HG02884 (cell line): ENCODE results near the gene CMPK2.
"Not testable (repeated sequence)": the region's sequence is repeated elsewhere in the genome, so short reads cannot be mapped to it uniquely, and the experiment has no call there.

Experiments
- ATAC-seq: cut with Tn5 transposase; IDR thresholded peaks from one replicate; pipeline ENCODE4 v1.9.1; 2021; ENCODE audit warnings: mild to moderate bottlenecking, moderate library complexity; ENCODE audit not compliant: unreplicated experiment

The CMPK2 gene

DNA sequence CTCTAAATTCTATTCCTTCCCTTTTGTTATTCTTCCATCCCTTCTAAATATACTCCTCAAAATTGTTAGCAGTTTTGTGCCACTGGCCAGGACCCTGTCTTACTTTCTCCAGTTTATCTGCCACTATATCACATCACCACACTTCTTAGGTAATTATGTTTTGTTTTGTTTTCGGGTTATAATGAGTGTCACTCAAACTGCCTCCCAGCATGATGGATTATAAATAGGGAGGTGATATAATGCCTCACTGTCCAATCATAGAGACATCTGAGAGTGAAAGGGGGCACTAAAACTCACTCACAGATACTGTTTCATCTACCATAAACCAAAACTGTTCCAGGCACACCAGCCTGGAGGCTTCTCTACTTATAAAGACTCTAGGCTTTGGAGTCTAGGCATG is 15.3 kb upstream of the CMPK2 start:
- no peak for ATAC-seq

DNA sequence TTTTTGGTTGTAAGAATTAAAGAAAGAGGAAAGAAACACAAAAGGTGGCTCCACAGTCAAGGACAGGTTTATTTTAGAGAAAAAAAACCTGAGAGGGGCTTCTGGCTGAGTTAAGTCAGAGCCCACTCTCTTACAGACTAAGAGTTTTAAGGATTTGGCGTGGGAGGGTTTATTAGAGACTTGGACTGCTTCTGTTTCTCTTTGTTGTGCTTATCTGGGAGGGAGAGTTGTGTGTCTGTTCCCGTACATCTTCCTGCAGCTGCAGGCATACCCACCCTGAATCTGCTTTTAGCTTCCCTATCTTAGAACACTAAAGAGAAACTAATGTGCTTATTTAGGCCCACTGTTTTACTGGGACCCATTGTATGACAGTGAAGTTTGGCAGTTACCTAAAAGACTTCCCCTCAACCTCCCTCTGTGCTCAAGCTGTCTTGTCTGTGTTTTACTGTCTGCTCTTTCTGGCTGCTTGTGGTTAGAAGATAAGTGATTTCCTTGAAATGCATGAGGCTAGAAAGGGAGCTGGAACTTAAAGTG is 14.6 kb upstream of the CMPK2 start:
- no peak for ATAC-seq

DNA sequence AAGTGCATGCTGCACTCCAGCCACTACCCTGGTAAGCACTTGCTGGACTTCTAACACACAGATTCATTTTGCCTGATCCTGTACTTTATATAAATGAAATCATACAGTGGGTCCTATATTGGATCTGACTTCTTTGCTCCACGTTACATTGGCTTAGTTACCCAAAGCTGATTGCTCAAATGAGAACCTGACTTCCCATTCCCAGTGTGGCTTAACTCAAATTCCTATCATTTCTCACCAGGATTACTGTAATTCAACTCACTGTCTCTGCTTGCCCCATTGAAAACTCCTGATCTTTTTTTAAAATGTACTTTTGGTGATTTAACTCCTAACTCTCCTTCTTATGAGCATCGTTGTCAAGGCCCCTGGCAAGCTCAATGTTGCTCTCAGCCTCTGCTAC is 13.3 kb upstream of the CMPK2 start:
- ATAC-seq = no peak

DNA sequence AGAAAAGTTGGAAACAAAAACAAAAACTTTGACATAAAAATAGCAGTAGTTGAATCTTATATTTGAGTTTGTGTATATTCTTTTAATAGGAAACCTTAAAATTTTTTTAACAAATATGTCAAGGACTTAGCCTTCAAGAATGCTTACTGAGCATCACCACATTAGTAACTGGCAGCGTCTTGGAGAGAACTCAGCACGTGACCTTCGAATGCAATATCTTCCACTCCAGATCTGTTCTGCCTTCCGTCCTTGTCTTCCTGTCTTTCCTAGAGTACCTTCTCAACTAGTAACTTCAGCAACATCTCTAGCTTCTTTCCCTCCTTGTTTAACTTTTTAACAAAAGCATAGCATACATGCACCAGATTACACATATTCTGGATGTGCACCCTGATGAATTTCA is 12.8 kb upstream of the CMPK2 start:
- no peak for ATAC-seq

DNA sequence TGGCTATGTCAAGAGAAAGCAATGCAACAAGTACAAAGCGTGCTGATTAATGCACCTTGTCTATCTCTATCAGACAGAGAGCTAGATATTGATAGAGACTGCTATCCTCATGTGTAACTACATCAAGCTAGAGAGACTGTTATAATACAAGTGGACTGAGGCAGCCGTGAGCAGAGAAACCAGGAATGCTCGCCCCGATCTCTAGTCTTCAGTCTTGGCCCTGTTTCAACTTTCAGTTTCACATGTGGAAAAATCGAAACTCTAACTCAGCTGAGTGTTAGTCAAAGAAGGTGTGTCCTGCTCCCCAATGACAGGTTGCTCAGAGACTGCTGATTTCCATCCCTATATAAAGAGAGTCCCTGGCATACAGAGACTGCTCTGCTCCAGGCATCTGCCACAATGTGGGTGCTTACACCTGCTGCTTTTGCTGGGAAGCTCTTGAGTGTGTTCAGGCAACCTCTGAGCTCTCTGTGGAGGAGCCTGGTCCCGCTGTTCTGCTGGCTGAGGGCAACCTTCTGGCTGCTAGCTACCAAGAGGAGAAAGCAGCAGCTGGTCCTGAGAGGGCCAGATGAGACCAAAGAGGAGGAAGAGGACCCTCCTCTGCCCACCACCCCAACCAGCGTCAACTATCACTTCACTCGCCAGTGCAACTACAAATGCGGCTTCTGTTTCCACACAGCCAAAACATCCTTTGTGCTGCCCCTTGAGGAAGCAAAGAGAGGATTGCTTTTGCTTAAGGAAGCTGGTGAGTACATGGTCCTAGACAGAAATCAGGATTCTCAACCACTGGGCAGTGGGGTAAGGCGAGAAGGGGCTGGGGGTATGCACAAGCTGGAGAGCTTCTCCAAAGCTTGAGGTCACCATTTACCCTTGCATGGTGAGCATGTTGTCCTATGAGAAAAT is 11.9 kb upstream of the CMPK2 start, which contains the start of gene RSAD2:
Gene RSAD2 (plus strand): TSS at position 376 of the 903 bp plus-strand sequence. CDS start 24 bp downstream, at position 400.
- ATAC-seq = peak; percentile 77

DNA sequence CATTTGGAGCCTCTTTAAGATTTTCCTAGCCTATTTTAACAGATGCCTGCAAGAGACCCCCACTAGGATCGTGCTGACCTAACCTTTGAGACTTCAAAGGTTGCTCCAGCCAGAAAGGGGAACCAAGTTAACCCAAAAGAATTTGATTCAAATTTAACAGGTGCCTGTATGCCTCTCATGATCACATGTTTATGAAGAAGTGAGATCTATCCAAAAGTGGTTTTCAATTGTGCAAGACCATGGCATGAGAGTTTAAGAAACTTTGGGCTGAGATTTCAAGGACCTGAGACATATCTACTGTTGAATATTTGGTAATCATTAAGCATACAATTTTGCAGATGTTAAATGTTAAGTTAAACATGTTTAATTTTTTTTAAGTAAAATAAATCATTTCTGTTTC is 10.6 kb upstream of the CMPK2 start:
- no peak for ATAC-seq

DNA sequence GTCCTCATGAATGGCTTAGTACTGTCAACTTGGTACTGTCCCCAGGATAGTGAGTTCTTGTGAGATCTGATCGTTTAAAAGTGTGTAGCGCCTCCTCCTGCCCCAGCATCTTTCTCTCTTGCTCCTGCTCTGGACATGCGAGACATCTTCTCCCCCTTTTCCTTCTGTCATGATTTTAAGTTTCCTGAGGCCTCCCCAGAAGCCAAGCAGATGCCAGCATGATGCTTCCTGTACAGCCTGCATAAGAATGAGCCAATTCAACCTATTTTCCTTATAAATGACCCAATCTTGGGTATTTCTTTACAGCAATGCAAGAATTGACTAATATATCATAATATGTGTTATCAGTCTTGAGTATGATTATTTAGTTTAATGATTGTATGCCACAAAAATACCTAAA is 8.3 kb upstream of the CMPK2 start:
- ATAC-seq = no peak

DNA sequence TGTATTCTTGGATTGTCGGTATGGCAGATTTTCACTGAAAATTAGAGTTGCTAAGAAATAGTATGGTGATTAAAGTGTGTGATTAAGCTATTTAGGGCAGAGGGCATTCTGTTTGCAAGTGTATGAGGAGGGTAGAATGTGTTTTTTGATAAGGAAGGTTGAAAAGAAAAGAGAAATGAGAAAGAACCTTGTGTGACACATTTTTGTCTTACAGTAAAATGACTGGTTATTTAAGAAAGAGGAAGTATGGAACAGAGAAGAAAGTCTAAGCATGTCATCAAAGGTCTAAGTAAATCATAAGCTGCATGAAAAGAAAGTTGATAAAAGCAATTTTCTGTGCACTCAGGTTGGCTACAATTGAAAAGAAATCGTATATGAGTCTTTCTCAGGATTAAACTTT is 6.7 kb upstream of the CMPK2 start:
- peak; percentile 54 for ATAC-seq

DNA sequence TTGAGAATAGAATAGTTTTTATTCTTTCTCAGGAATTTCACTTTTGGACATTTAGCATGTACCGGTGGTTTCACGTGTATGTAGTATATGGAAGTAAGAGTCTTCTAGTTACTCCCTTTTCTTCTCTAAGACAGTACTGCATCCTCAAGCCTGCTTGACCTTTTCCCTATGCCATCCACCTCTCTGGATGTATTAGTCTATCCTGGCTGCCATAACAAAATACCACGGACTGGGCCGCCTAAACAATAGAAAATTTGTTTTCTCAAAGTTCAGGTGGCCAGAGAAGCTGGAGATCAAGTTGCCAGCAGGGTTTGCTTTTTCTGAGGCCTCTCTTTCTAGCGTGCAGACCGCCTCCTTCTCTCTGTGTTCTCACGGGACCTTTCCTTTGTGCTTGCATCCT is 1.3 kb upstream of the CMPK2 start:
- no peak for ATAC-seq

DNA sequence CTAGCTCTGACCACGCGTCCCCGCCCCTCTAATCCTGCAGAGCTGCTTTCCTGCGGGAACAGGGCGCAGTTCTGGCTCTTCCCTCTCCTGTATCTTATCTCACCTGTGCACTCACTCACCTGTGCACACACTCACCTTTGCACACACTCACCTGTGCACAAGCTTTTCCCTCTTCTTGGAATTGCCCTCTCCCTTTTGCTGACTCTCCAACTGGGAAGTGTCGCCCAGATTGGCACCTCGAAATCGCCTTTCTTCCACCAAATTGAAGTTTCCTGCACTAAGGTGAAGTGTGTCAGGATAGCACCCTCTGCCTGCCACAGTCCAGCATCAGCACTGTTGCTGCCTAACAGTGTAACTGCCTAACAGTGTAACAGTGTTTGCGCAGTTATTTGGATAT is 566 bp upstream of the CMPK2 start:
- ATAC-seq = peak; percentile 43

DNA sequence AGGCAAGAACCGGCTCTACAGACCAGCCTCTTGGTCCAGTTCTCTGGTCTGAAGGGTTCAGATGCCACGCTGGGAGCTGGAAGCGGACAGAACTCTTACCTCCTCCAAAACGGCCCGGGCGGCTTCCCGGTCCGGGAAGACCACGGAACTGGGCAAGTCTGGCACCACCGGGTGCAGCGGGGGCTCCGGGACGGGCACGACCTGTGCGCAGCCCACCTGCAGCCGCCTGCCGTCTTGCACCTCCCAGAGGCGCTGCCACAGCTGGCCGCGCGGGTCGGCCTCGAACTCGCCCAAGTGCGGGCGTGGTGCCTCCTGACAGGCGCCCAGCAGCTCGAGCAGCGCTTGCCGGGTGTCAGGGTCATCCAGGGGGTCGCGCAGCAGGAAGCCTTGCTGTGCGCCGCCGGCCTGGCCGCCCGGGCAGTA is 773 bp downstream of the CMPK2 start:
- ATAC-seq = peak; percentile 21

DNA sequence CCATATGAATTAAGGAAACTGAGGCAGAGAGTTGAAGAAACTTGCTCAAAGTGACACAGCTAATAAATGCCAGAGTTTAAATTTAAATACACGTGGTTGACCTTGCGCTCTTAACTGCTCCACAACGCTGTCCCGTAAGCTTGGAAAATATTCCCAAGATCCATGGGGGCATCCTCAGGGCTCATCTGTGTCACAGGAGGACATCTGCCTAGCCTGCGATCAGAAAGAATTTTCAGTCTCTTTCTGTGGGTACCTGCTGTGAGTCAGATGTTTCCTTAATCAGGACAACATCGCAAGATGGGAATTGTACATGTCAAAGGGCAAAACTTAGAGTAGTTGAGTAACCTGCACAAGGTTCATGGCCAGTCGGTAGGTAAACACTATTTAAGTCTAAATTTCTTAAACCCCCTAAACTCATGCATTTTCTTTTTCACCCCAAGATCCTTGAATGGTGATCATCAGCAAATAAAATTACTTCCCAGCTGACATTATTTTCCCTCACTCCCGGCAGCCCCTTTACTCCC is 1.4 kb downstream of the CMPK2 start:
- no peak for ATAC-seq

DNA sequence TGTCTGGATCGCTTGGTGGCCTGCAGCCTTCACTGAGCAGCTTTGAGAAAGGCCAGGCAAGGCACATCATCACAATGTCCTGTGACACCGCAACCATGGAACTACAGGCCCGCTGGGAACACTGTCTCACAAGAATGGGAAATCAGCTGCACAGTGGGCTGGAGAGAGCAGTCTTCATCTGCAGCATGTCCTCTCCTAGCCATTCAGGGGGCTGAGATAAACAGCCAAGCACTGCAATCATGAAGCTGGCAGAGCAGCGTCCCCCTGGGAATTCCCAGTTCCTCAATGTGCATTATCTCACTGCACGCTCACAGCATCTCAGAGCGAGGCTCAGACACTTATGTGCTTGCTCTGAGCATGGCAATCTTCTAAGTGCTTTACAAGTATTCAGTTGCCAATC is 1.9 kb downstream of the CMPK2 start:
- ATAC-seq = no peak

DNA sequence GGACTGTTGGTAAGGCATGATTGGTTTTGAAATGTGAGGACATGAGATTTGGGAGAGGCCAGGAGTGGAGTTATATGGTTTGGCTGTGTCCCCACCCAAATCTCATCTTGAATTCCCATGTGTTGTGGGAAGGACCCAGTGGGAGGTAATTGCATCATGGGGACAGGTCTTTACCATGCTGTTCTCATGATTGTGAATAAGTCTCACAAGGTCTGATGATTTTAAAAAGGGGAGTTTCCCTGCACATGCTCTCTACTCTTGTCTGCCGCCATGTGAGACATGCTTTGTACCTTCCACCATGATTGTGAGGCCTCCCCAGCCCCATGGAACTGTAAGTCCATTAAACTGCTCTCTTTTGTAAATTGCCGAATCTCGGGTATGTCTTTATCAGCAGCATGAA is 5.4 kb downstream of the CMPK2 start:
- ATAC-seq = no peak

DNA sequence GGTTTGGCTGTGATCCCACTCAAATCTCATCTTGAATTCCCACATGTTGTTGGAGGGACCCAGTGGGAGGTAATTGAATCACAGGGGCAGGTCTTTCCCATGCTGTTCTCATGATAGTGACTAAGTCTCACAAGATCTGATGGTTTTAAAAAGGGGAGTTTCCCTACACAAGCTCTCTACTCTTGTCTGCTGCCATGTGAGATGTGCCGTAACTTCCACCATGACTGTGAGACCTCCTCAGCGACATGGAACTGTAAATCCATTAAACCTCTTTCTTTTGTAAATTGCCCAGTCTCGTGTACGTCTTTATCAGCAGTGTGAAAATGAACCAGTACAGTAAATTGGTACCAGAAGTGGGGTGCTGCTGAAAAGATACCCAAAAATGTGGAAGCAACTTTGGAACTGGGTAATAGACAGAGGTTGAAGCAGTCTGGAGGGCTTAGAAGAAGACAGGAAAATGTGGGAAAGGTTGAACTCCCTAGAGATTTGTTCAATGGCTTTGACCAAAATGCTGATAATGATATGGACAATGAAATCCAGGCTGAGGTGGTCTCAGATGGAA is 7.2 kb downstream of the CMPK2 start:
- not testable (repeated sequence) for ATAC-seq

DNA sequence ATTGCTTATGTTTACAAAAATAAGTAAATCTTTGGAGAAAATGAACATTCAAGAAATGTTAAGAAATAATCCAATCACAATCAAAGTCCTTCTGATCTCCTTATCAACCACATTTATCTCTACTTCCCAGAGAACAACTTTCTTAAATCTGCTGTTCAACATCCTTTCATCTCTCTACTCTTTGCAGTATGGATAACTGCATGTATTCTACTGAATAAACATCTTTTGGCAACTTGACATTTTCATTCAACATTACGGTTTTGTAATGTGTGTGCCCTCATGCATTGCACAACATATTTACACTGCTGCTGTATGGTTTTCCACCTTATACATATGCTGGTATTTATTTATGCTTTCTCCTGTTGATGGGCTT is 9.2 kb downstream of the CMPK2 start:
- no peak for ATAC-seq

DNA sequence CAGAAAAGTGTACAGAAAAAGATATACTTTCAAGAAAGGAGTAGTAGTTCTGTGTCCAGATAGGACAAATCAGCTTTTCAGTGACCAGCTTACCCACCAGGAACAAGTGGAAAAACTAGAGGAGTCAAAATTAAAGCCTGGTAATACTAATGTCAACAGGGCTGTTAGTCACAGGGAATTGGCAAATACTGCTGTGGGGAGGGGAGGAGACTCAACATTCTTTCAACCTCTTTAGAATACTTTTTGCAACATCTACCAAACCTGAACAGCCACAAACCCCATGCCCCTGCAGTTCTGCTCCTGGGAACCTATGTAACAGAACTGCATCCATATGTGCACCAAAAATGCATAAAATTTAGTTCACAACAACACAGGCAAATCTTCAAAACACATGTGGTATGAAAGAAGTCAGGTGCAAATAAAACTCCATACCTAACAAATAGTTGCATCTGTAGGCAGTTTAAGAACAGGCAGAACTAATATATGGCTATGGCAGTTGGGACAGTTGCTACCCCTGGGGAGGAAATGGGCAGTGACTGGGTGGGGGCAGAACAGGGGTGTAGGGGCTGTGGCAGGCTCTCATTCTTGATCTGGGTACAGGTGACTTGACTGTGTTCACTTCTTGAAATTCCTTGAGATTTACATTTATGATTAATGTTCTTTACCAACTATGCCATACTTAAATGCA is 9.7 kb downstream of the CMPK2 start:
- no peak for ATAC-seq

DNA sequence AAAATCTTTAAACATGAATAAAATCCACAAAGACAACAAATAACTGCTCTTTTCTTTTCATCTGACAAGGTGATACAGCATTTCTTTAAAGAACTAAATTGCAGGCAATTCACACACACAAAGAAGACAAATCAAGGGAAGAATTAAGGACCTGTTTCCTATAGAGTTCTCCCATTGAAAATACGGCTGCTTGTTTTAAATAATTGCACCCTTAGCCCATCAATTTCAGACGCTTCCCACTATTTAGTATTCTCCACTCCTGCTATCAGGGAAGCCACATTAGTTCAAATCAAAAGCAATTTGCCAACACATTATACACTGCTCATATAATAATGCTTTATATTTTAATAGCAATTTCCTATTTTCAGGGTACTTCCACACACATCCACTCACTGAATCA is 11.3 kb downstream of the CMPK2 start:
- no peak for ATAC-seq

DNA sequence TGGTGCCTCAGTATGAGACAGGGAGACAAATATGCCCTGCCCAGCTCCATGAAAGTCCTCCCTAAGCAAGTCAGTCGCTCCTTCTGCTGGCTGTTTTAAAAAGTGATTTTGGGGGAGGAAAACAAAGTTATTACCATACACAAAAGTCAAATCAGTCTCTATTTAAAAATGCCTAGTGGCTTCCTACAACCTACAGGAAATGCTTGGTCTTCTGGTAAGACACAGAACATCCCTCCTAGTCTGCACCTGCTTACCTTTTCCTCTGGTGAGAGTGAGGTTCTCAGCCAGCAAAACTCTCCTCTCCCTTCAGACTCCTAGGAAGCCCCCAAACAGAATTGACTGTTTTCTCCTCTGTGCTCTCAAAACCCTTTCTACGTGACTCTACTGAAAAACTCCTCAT is 13.5 kb downstream of the CMPK2 start:
- ATAC-seq = no peak

DNA sequence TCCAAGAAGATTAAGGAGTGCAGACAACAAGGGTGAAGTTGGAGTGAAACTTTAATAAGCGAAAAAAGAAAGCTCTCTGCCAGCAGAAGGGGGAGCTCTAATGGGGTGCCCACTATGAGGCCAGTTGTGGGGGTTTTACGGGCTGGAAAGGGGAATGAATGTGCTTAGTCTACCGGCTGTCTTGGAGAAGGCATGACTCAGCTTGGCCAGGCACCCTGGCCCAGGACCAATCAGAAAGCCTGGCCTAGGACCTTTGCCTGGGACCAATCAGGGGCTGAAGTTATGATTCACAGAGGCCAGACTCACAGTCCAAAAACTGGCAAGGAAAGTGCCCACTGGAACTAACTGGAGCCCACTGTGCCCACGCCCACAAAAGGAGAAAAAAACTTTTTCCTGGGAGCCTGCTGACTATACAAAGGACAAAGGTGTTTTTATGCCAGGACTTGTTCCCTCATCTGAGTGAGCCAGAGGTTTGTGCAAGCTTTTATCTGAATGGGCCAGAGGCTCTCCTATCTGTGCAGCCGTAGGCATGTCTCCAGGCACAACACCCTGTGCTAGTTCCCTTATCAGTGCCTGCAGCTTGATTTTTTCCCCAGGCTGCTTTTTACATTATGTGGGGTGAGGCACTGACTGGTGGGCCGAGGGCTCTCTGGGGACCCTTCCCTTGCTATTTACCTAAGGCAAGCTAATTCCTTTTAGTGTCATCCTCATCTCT is 18.6 kb downstream of the CMPK2 start:
- no peak for ATAC-seq

DNA sequence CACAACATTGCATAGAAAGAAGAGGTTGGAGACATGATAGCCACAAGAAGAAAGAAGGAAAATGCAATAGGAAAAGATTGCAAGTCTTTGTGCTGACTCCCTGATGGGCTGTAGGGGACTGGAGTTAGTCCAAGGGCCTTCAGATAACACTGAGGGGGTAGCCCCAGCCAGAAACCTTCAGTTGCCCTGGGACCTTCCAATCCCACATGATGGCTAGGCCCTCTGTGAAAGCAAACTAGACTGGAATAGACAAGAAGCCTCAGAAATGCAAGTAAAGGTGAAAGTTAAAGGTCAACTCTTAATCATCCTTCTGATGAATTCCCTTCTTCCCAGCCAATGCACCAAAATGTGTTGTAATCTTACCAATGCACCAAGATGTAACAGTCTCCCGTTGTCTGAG is 19.2 kb downstream of the CMPK2 start:
- ATAC-seq = no peak
